Suppressor macrophage (primary cell): ENCODE data around the gene CYP46A1.

Source experiments
- DNase-seq, 4 experiments: peaks; one replicate each; pipeline ENCODE4 v3.0.0-alpha.2; 2020 to 2022

The CYP46A1 gene

GRCh38 chr14:99716091-99716849 lies 32.2 kb downstream of the CYP46A1 start:
- DNase-seq = no peak

GRCh38 chr14:99716850-99717681 lies 33.0 kb downstream of the CYP46A1 start:
- DNase-seq = no peak

GRCh38 chr14:99717682-99718013 lies 33.5 kb downstream of the CYP46A1 start:
- DNase-seq = no peak

GRCh38 chr14:99718031-99718810 lies 34.1 kb downstream of the CYP46A1 start:
- DNase-seq = no peak

GRCh38 chr14:99718811-99719192 lies 34.7 kb downstream of the CYP46A1 start:
- no peak for DNase-seq

- DNase-seq = no peak
These were observed 37.1 kb downstream of the CYP46A1 start for GRCh38 chr14:99720941-99721791.

- no peak for DNase-seq
These were observed 37.9 kb downstream of the CYP46A1 start for GRCh38 chr14:99721792-99722516.

GRCh38 chr14:99722741-99723140 lies 38.6 kb downstream of the CYP46A1 start:
- DNase-seq = no peak

GRCh38 chr14:99724196-99724891 lies 40.2 kb downstream of the CYP46A1 start:
- no peak for DNase-seq

- no peak for DNase-seq
These were observed 41.1 kb downstream of the CYP46A1 start for GRCh38 chr14:99724939-99725773.

- DNase-seq = peak in 1 of 4 experiments; percentile 13
These were observed 41.9 kb downstream of the CYP46A1 start for GRCh38 chr14:99725774-99726537.

- no peak for DNase-seq
These were observed 42.5 kb downstream of the CYP46A1 start for GRCh38 chr14:99726538-99727095.

- no peak for DNase-seq
These were observed 43.2 kb downstream of the CYP46A1 start for GRCh38 chr14:99727096-99727870.

- no peak for DNase-seq
These were observed 44.3 kb downstream of the CYP46A1 start for GRCh38 chr14:99728231-99728920.

- DNase-seq = no peak
These were observed 44.9 kb downstream of the CYP46A1 start for GRCh38 chr14:99728981-99729451.

GRCh38 chr14:99729991-99730875 lies 46.1 kb downstream of the CYP46A1 start:
- peak; percentile 40 to 77 (median 62) for DNase-seq
